Ovary (tissue), 9 donors: ENCODE data around the gene PYGB. TPM values are rescaled to one million over a fixed set of nuclear protein-coding genes. Genes with fewer than 3 reads are reported as not detected.
"Not testable (repeated sequence)": the region's sequence is repeated elsewhere in the genome, so short reads cannot be mapped to it uniquely, and the experiment has no call there.

Experiments
- DNase-seq, 5 donors: peaks; one replicate each; pipeline ENCODE4 v3.0.0-alpha.2; 2019 to 2020
- H3K27ac ChIP-seq, 2 donors: fragments of 200-600 bp; one replicate each; pipeline versions ENCODE4 v1.5.1 to v1.8.0; 2019 to 2022
- H3K27me3 ChIP-seq: fragments of 200-600 bp; one replicate; pipeline ENCODE4 v1.8.0; 2022
- H3K36me3 ChIP-seq: fragments of 200-600 bp; sonication (generic); one replicate; pipeline ENCODE4 v1.5.1; 2019
- H3K4me1 ChIP-seq: one replicate; pipeline ENCODE4 v1.8.1; 2013; ENCODE audit warnings: mild to moderate bottlenecking, moderate library complexity; ENCODE audit not compliant: insufficient read depth
- H3K4me3 ChIP-seq: fragments of 200-600 bp; sonication (generic); one replicate; pipeline ENCODE4 v1.5.1; 2017
- H3K9me3 ChIP-seq, 2 donors: fragments of 200-600 bp in 1 of 2; sonication (generic) in 1 of 2; one replicate each; pipeline versions ENCODE4 v1.5.1 to v1.8.1; 2013 to 2019; ENCODE audit warnings: mild to moderate bottlenecking in 1 of 2, moderate library complexity in 1 of 2
- EP300 ChIP-seq: sonication (generic); formaldehyde crosslinking; IDR thresholded peaks from one replicate; pipeline ENCODE4 v1.6.1; 2017; ENCODE audit warnings: antibody characterized with exemption
- POLR2A ChIP-seq: fragments of 450-650 bp; IDR thresholded peaks from one replicate; pipeline ENCODE4 v1.6.1; 2017; ENCODE audit warnings: antibody characterized with exemption, mild to moderate bottlenecking, moderate library complexity
- WGBS, 3 donors: extraction: QIAGEN DNeasy Blood & Tissue Kit in 1 of 3; methylation state at CpG; one replicate each; pipeline versions ENCODE4 v1.1.5 to v1.1.7; 2013 to 2017; 5-methylcytosine and 5-hydroxymethylcytosine counted together
- intact Hi-C, 4 donors: fragments of 100-400 bp; cut with DNase I; formaldehyde crosslinking; loops; one replicate each; pipeline versions ENCODE4 v1.11.0 to v1.15.1; 2022 to 2023
- polyA plus RNA-seq, 2 donors: library from polyadenylated mRNA; stranded (reverse); fragments of 200-250 nt in 1 of 2; fragments of 350-450 nt in 1 of 2; fragmentation: Illumina TruSeq in 1 of 2; extraction: RNeasy Lipid Tissue Mini Kit (QIAGEN cat#74804) in 1 of 2; gene quantifications; one replicate each; pipeline ENCODE4 v1.2.3, GENCODE V29; 2013 to 2014
- total RNA-seq, 7 donors: library from RNA; depleted of rRNA in 2 of 7; stranded (reverse); fragments of >200 nt in 2 of 7; fragmentation: NEBNext Ultra II Directional in 3 of 7; extraction: Animal tissue kit (Norgen Biotek cat#: 25700) in 3 of 7; gene quantifications; one replicate each; pipeline versions ENCODE4 v1.1.0 to v1.2.4, GENCODE V29; 2016 to 2023
- TF ChIP-seq, protein P1 (sequence below), 3 donors: fragments of 450-650 bp in 2 of 3; fragments of 200-600 bp in 1 of 3; IDR thresholded peaks; one replicate each; pipeline versions ENCODE4 v1.5.1 to v1.8.0; 2016 to 2022; ENCODE audit warnings: antibody characterized with exemption in 3 of 3, mild to moderate bottlenecking in 1 of 3
- donor health status: DM: no; HTN: no; CAD: no; lungs with moderate emphysema.
- donor health status: DM: no; HTN: no; CAD: no.
- donor health status: Bipolar disorder and iron deficiency.
- donor health status: DM: yes; HTN: yes; CAD: no.
- donor health status: DM: no; HTN: no; CAD: no.
- donor health status: DM: yes; HTN: yes; CAD: no.

Gene PYGB
- total and polyA plus RNA-seq, 9 donors = 23.1 to 54.2 (median 38.3) TPM

DNA sequence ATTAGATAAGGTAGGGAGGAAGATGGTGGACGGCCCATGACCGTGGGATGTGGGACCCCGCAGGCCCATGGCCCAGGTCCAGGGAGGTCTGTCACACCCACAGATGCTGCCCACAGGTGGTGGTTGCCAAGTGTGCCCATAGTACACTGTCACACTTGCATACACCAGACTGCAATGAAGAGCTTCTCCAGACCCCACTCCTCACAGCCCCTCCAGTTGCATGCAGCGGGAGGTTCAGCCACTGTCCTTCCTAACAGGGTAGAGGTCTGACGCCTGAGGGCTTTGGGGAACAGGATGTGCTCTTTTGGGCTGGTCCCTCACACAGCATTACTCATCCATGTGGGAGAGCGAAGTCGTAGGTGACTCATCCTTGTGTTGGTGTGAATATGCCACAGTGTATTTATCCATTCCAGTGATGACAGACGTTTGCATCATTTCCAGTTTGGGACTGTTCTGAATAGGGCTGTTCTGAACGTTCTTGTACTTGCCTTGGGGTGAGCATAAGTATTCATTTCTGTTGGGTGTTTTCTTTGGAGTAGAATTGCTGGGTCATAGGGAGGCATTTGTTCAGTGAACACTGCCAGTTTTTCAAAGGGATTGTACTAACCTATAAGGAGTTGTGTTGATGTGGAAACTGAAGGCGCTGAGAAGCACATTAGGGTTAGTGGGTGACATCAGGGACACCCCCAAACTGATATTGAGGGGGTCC, 10.1 kb upstream of the PYGB start:
- TF ChIP-seq EP300 = peak; percentile 14
- no peak for TF ChIP-seq POLR2A
- TF ChIP-seq, protein P1, sequence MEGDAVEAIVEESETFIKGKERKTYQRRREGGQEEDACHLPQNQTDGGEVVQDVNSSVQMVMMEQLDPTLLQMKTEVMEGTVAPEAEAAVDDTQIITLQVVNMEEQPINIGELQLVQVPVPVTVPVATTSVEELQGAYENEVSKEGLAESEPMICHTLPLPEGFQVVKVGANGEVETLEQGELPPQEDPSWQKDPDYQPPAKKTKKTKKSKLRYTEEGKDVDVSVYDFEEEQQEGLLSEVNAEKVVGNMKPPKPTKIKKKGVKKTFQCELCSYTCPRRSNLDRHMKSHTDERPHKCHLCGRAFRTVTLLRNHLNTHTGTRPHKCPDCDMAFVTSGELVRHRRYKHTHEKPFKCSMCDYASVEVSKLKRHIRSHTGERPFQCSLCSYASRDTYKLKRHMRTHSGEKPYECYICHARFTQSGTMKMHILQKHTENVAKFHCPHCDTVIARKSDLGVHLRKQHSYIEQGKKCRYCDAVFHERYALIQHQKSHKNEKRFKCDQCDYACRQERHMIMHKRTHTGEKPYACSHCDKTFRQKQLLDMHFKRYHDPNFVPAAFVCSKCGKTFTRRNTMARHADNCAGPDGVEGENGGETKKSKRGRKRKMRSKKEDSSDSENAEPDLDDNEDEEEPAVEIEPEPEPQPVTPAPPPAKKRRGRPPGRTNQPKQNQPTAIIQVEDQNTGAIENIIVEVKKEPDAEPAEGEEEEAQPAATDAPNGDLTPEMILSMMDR (IDR thresholded peaks at IDR 0.05) = no peak
- no peak overlapping the region for H3K27ac ChIP-seq
- DNase-seq = no peak
- H3K9me3 ChIP-seq = no peaks in the 10 kb centered on the region
- no peak overlapping the region for H3K4me3 ChIP-seq
- no peaks in the 10 kb centered on the region for H3K36me3 ChIP-seq
- 24 to 31% (median 26%) methylated on average over 10 of the region's 10 CpGs for WGBS, 3 donors
- intact Hi-C loops = no loop called here
- peaks cover 8% of the 10 kb centered on the region for H3K4me1 ChIP-seq
- H3K27me3 ChIP-seq = no peaks in the 10 kb centered on the region

GRCh38 chr20:25238319-25239037, 9.4 kb upstream of the PYGB start:
- Histone ChIP-seq H3K4me3 (no peak overlapping the region), H3K9me3 (no peaks in the 10 kb centered on the region), H3K4me1 (peaks cover 5% of the 10 kb centered on the region), H3K36me3 (no peaks in the 10 kb centered on the region), H3K27ac (no peak overlapping the region), H3K27me3 (no peaks in the 10 kb centered on the region)
- 86 to 91% (median 87%) methylated on average over 12 of the region's 12 CpGs for WGBS, 3 donors
- intact Hi-C loops = no loop called here
- TF ChIP-seq EP300 (no peak), POLR2A (no peak)
- TF ChIP-seq, protein P1 (IDR thresholded peaks at IDR 0.05) = no peak
- DNase-seq = no peak

DNA sequence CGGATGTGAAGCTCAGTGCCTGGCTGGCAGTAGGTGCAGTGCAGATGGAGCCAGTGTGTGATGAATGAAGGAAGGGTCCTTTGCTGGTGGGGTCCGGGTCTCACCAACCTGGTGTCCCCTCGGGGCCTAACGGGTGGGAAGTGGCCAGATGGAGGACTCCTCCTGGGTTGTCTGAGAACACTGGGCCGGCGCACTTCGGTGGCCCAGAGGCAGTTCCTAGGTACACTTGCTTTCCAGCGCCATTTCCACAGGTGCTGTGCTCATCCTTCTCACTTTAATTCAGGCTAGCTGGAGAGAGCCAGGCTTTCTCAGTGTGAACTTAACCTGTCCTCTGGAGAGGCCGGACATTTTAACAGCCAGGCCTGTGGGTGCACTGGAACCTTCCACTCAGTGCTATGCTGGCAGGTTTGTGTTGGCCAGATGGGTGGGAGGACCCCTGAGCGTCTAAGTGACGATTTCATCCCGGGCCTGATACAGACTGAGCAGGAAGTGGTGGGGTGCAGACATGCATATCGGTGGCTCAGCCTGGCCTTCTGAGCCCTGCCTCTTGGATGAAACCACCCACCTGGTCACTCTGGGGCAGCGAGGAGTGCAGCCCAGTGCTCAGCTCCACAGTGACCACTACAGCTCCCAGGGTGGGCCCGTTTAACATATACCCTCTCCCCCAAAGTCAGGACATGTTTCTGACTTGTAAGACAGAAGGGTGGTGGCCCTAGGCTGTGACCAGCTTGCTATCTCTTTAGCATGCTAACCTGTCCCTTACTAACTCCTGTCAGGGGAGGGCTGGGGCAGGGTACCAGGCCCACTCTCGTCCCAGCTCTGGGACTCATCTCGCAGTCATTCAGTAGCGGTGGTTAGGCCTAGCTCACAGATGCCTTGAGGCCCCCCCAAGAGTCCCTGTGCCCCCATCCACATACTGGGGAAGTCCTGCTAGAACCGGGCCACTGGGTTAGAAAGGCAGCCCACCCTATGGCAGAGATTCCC, 8.2 kb upstream of the PYGB start:
- no peak overlapping the region for H3K27ac ChIP-seq
- 84 to 88% (median 86%) methylated on average over 19 of the region's 19 CpGs for WGBS, 3 donors
- H3K36me3 ChIP-seq = no peaks in the 10 kb centered on the region
- H3K27me3 ChIP-seq = no peaks in the 10 kb centered on the region
- no peak overlapping the region for H3K4me3 ChIP-seq
- DNase-seq = no peak
- TF ChIP-seq POLR2A (no peak), EP300 (no peak)
- TF ChIP-seq, protein P1 (IDR thresholded peaks at IDR 0.05) = no peak
- no peaks in the 10 kb centered on the region for H3K9me3 ChIP-seq
- H3K4me1 ChIP-seq = peaks cover 4% of the 10 kb centered on the region
- intact Hi-C loops = loop anchor here in 3 of 4 donors (5.0 to 10.0 kb wide), 3 partner anchors 32 to 65 kb away; partner anchors contain the start of gene ENTPD6 (in 1 of the 3)

DNA sequence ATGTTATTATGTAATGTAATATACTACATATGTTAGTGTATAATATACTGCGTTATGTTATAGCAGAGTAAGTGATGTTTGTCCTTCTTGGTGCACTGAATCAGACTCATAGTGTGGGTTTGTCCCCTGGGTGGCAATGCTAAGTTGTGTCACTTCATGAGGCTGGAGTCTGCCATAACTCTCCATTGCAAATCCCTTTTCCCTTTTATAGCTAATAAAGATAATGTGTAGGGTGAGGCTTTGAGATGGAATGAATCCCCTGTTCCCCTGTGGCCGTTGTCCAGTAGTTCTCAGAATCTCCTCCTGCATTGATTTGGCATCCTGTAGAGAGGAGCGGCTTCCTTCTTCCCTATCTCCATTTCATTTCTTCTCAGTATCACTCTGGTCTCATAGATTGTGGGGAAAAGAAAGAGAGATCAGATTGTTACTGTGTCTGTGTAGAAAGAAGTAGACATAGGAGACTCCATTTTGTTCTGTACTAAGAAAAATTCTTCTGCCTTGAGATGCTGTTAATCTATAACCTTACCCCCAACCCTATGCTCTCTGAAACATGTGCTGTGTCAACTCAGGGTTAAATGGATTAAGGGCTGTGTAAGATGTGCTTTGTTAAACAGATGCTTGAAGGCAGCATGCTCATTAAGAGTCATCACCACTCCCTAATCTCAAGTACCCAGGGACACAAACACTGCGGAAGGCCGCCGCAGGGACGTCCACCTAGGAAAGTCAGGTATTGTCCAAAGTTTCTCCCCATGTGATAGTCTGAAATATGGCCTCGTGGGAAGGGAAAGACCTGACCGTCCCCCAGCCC, 6.8 kb upstream of the PYGB start:
- intact Hi-C loops = loop anchor here in 3 of 4 donors (5.0 to 10.0 kb wide), 3 partner anchors 34 to 64 kb away; partner anchors contain the start of gene ENTPD6 (in 1 of the 3)
- DNase-seq = not testable (repeated sequence)
- 61 to 71% (median 61%) methylated on average over 9 of the region's 9 CpGs for WGBS, 3 donors

GRCh38 chr20:25241659-25241955, 6.3 kb upstream of the PYGB start:
- not testable (repeated sequence) for H3K4me1 ChIP-seq, H3K27ac ChIP-seq, H3K27me3 ChIP-seq, H3K36me3 ChIP-seq, DNase-seq, H3K4me3 ChIP-seq, H3K9me3 ChIP-seq
- WGBS, 3 donors = 44 to 55% (median 49%) methylated on average over 4 of the region's 4 CpGs
- intact Hi-C loops = loop anchor here in 3 of 4 donors (5.0 to 10.0 kb wide), 3 partner anchors 34 to 63 kb away; partner anchors contain the start of gene ENTPD6 (in 1 of the 3)

More for the DNA sequence above, 6.8 kb upstream of the PYGB start:
- H3K4me1 ChIP-seq, H3K27me3 ChIP-seq, H3K27ac ChIP-seq, H3K9me3 ChIP-seq, H3K36me3 ChIP-seq, H3K4me3 ChIP-seq: not testable (repeated sequence)
